Mucosa of stomach (tissue), 1 donor: ENCODE measurements around the gene PLEKHM3.

Experiments
- H3K27me3 ChIP-seq: one replicate; pipeline ENCODE4 v1.7.0; 2013; ENCODE audit warnings: mild to moderate bottlenecking, low read length; ENCODE audit not compliant: control insufficient read depth, insufficient read depth
- H3K36me3 ChIP-seq: one replicate; pipeline ENCODE4 v1.7.0; 2013; ENCODE audit warnings: low read length; ENCODE audit not compliant: control insufficient read depth, insufficient read depth
- H3K4me1 ChIP-seq: one replicate; pipeline ENCODE4 v1.7.0; 2013; ENCODE audit warnings: mild to moderate bottlenecking, low read length; ENCODE audit not compliant: control insufficient read depth, insufficient read depth
- H3K4me3 ChIP-seq: one replicate; pipeline ENCODE4 v1.7.0; 2013; ENCODE audit warnings: low read length
- H3K9ac ChIP-seq: one replicate; pipeline ENCODE4 v1.7.0; 2013; ENCODE audit warnings: mild to moderate bottlenecking, low read length, moderate library complexity
- H3K9me3 ChIP-seq: one replicate; pipeline ENCODE4 v1.7.0; 2013; ENCODE audit warnings: mild to moderate bottlenecking, low read length, moderate library complexity; ENCODE audit not compliant: control insufficient read depth
- donor health status: Pancreatic carcinoma.

The PLEKHM3 gene

GRCh38 chr2:207868855-207869596, 156.3 kb downstream of the PLEKHM3 start:
- Histone ChIP-seq H3K4me1 (no peaks in the 10 kb centered on the region), H3K36me3 (no peaks in the 10 kb centered on the region), H3K27me3 (no peaks in the 10 kb centered on the region), H3K4me3 (no peak overlapping the region), H3K9ac (no peak overlapping the region), H3K9me3 (no peaks in the 10 kb centered on the region)

DNA sequence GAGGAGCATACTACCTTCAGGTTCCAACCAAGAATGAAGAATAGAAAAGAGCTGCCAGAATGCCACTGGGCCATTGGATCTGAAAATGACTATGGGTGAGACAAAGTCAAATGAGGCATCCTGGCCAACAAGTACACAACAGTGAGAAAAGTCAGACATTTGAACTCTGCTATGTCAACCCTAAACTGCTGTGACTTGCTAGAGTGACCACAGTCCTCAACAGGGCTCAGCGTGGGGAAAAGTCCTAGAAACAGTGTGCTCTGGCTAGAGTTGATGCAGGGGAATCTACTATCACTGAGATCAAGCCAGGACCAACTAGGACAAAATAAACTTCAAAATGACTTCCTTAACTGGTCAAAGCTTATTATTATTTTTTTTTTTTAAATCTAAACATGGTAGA, 157.4 kb downstream of the PLEKHM3 start:
- no peaks in the 10 kb centered on the region for H3K9me3 ChIP-seq
- no peaks in the 10 kb centered on the region for H3K36me3 ChIP-seq
- H3K27me3 ChIP-seq, result no peaks in the 10 kb centered on the region
- H3K4me3 ChIP-seq, result no peak overlapping the region
- no peak overlapping the region for H3K9ac ChIP-seq
- no peaks in the 10 kb centered on the region for H3K4me1 ChIP-seq

DNA sequence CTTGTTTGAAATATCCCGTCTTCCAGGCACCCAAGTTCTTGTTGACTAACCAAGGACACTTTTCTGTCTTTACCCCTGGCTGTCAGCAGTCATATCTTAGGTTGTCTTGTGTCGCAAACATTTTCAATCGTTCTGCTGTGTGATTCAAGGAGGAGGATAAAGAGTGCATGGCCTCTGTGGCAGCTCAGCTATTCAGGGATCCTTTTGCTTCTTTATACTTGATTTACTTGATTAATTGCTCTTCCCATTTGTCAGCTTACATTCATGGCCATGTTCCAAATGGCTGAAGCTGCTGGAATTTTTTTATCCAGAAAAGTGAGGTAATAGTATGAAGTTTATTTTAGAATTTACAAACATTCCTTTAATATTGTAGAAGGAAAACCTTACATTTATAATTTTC, 158.3 kb downstream of the PLEKHM3 start:
- no peak overlapping the region for H3K4me3 ChIP-seq

GRCh38 chr2:207865210-207865609, 160.1 kb downstream of the PLEKHM3 start:
- Histone ChIP-seq H3K36me3 (no peaks in the 10 kb centered on the region), H3K9me3 (no peaks in the 10 kb centered on the region), H3K27me3 (no peaks in the 10 kb centered on the region), H3K4me1 (peaks cover 9% of the 10 kb centered on the region), H3K4me3 (no peak overlapping the region), H3K9ac (no peak overlapping the region)

More for the DNA sequence above, 158.3 kb downstream of the PLEKHM3 start:
- Histone ChIP-seq H3K9ac (no peak overlapping the region), H3K27me3 (no peaks in the 10 kb centered on the region), H3K4me1 (no peaks in the 10 kb centered on the region), H3K36me3 (no peaks in the 10 kb centered on the region), H3K9me3 (no peaks in the 10 kb centered on the region)

DNA sequence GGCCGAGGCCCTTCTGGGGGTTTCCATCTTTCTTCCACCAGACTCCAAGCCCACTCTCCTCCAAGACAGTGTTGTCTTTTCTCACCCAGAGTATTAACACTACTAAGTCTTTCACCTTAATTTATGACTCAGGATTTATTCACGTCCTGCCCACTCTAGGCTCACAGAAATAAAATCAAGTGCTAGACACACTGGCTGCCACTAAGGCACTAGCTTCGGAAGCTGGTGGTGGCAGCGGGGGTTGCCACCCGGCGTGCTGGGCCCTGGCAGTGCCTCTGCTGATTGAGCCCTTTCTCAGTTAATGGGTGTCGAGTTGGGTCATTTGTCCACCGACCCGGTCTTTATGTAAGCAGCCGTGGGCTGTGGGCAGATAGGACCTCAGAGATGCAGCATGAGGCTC, 162.0 kb downstream of the PLEKHM3 start:
- H3K9ac ChIP-seq, result no peak overlapping the region
- no peaks in the 10 kb centered on the region for H3K27me3 ChIP-seq

DNA sequence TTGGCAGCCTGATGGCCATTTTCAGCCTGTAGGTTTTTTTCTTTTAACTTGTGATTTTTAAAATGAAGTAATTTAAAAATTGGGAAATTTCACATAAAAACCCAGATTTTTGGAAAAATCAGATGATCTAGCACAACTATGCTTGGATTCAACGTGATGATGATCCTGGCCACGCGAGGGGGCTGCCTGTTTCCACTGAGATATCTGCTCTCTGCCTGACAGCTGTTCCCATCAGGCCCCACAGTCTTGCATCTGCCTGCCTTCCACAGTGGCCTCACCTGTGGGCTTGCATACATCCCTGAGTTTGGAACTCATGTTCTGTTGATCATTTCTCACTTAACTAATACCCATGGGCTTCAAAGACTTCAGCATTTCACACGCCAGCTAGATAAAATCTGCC, 163.5 kb downstream of the PLEKHM3 start:
- Histone ChIP-seq H3K4me1 (peaks cover 9% of the 10 kb centered on the region), H3K4me3 (no peak overlapping the region), H3K36me3 (no peaks in the 10 kb centered on the region), H3K9me3 (no peaks in the 10 kb centered on the region), H3K27me3 (no peaks in the 10 kb centered on the region), H3K9ac (no peak overlapping the region)

More for the DNA sequence above, 162.0 kb downstream of the PLEKHM3 start:
- Histone ChIP-seq H3K36me3 (no peaks in the 10 kb centered on the region), H3K4me3 (no peak overlapping the region), H3K9me3 (no peaks in the 10 kb centered on the region), H3K4me1 (peaks cover 9% of the 10 kb centered on the region)

DNA sequence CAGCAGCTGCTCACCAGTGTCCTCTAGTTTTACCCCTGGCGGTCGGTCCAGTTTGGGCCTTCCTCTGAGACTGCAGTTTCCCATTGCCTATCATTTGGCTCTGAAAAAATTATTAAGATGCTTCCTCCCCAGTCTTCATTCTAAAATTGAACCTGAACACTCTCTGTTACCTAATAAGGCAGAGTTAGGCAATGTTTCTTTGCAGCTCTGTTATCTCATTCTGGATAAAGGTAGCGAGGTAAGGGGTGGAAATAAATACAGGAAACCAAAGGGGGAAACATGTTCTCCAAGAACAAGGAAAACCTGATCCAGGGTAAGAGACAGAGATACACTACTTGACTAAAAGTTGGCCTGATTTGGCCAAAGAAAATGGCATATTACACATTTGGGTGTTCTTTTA, 164.6 kb downstream of the PLEKHM3 start:
- H3K36me3 ChIP-seq, result no peaks in the 10 kb centered on the region
- peaks cover 9% of the 10 kb centered on the region for H3K4me1 ChIP-seq
- H3K9me3 ChIP-seq, result no peaks in the 10 kb centered on the region
- H3K4me3 ChIP-seq, result no peak overlapping the region
- H3K27me3 ChIP-seq, result no peaks in the 10 kb centered on the region
- no peak overlapping the region for H3K9ac ChIP-seq

- no peak overlapping the region for H3K9ac ChIP-seq
- H3K4me3 ChIP-seq, result no peak overlapping the region
Measured at GRCh38 chr2:207855591-207855990, 169.7 kb downstream of the PLEKHM3 start.

GRCh38 chr2:207854484-207855440, 170.6 kb downstream of the PLEKHM3 start:
- Histone ChIP-seq H3K27me3 (no peaks in the 10 kb centered on the region), H3K4me3 (no peak overlapping the region), H3K4me1 (peaks cover 4% of the 10 kb centered on the region), H3K9ac (no peak overlapping the region), H3K9me3 (no peaks in the 10 kb centered on the region), H3K36me3 (no peaks in the 10 kb centered on the region)

More at GRCh38 chr2:207855591-207855990, 169.7 kb downstream of the PLEKHM3 start:
- H3K4me1 ChIP-seq, result peaks cover 4% of the 10 kb centered on the region
- H3K27me3 ChIP-seq, result no peaks in the 10 kb centered on the region
- no peaks in the 10 kb centered on the region for H3K9me3 ChIP-seq
- no peaks in the 10 kb centered on the region for H3K36me3 ChIP-seq

DNA sequence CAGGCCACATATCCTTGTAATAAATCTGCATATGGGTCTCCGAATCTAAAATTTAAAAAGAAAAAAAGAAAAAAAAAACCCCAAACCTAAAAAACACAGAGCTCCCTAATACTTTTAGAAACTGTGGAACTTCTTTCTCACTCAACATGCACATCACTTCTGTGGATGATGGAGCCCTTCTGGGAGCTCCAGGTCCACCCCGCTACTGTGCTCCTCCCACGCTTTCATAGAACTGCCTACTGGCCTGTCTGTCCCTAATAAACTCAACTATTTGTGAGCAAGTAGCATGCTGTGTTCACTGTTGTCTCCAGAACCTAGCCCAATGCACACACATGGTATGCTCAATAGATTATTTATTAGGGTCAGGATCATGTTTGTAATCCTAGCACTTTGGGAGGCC, 172.5 kb downstream of the PLEKHM3 start:
- Histone ChIP-seq H3K36me3 (no peaks in the 10 kb centered on the region), H3K9me3 (no peaks in the 10 kb centered on the region), H3K4me3 (no peak overlapping the region), H3K27me3 (no peaks in the 10 kb centered on the region), H3K4me1 (peaks cover 23% of the 10 kb centered on the region), H3K9ac (no peak overlapping the region)

DNA sequence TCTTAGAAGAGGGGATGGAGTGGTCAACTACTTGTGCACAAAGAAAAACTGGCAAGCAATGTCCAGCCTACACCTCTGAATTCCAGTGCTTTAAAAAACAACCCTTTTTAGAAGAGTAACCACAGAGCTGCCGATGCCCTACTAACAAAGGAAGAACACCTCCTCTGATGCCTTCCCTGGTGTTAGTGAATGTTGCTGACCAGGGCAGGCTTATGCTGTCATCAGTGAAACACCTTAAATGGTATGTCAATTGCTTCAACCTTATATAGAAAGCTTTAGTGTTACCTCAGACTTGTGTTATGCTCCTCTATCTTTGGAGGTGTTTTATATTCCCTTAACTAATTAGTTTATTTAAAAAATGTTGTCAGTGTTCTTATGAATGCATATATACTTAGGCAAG, 175.9 kb downstream of the PLEKHM3 start:
- Histone ChIP-seq H3K27me3 (no peaks in the 10 kb centered on the region), H3K36me3 (no peaks in the 10 kb centered on the region), H3K4me3 (no peak overlapping the region), H3K9me3 (no peaks in the 10 kb centered on the region), H3K9ac (no peak overlapping the region), H3K4me1 (peaks cover 50% of the 10 kb centered on the region)

DNA sequence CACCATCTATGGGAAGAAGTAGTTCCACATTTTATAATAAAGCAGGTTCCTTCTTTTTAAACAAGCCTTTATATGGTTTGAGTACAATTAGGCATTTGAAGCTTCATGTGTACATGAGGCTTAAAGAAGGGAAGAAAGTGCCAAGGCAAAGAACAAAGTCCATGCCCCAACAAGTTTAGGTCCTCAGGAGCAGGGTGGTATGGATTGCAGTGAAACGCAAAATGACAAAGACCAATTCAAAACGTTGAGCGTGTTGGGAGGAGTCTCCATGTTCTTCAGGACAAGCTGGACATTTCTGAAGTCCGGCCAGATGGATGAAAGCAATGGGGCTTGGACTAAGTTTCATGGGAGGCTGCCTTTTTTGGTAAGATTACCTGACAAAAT, 176.8 kb downstream of the PLEKHM3 start:
- no peak overlapping the region for H3K9ac ChIP-seq
- H3K36me3 ChIP-seq, result no peaks in the 10 kb centered on the region
- no peaks in the 10 kb centered on the region for H3K9me3 ChIP-seq
- no peak overlapping the region for H3K4me3 ChIP-seq
- H3K4me1 ChIP-seq, result peaks cover 50% of the 10 kb centered on the region
- H3K27me3 ChIP-seq, result no peaks in the 10 kb centered on the region
